OCI-LY1 (cell line): ENCODE data around the gene TCEAL7.

Experiments used
- H2AFZ ChIP-seq: fragments of 200-600 bp; sonication (generic), shearing (Covaris generic); 2 replicates; pipeline ENCODE4 v1.6.0; 2014; ENCODE audit warnings: antibody characterized with exemption, mild to moderate bottlenecking, low read length
- H3F3A ChIP-seq: fragments of 200-600 bp; sonication (generic), shearing (Covaris generic); 2 replicates; pipeline ENCODE4 v1.6.0; 2014; ENCODE audit warnings: mild to moderate bottlenecking, antibody characterized with exemption, low read length, moderate library complexity; ENCODE audit not compliant: insufficient read depth
- H3K27ac ChIP-seq: fragments of 200-600 bp; sonication (generic); 2 replicates; pipeline ENCODE4 v1.5.1; 2014; ENCODE audit warnings: low read length, mixed run types, mild to moderate bottlenecking, low read depth; ENCODE audit not compliant: poor library complexity, severe bottlenecking
- H3K27me3 ChIP-seq: fragments of 200-600 bp; sonication (generic); 2 replicates; pipeline ENCODE4 v1.6.0; 2014; ENCODE audit warnings: antibody characterized with exemption, mild to moderate bottlenecking, low read length, moderate library complexity; ENCODE audit not compliant: insufficient read depth
- H3K36me3 ChIP-seq: fragments of 200-600 bp; sonication (generic); 2 replicates; pipeline ENCODE4 v1.6.1; 2014; ENCODE audit warnings: mild to moderate bottlenecking, antibody characterized with exemption, low read length, moderate library complexity, mixed read lengths; ENCODE audit not compliant: insufficient read depth
- H3K4me1 ChIP-seq: fragments of 200-600 bp; sonication (generic); 2 replicates; pipeline ENCODE4 v1.5.1; 2014; ENCODE audit warnings: mild to moderate bottlenecking, low read length, moderate library complexity; ENCODE audit not compliant: insufficient read depth, severe bottlenecking
- H3K4me2 ChIP-seq: fragments of 200-600 bp; sonication (generic), shearing (Covaris generic); 2 replicates; pipeline ENCODE4 v1.6.1; 2014; ENCODE audit warnings: low read length
- H3K4me3 ChIP-seq: fragments of 200-600 bp; sonication (generic); 2 replicates; pipeline ENCODE4 v1.5.1; 2014; ENCODE audit warnings: low read length, low read depth, mild to moderate bottlenecking, mixed read lengths; ENCODE audit not compliant: poor library complexity, severe bottlenecking
- H3K79me2 ChIP-seq: fragments of 200-600 bp; shearing (Covaris generic); 2 replicates; pipeline ENCODE4 v1.6.1; 2016; ENCODE audit warnings: mixed run types, low read length, mixed read lengths; ENCODE audit not compliant: insufficient read depth
- H3K9ac ChIP-seq: fragments of 200-600 bp; sonication (generic), shearing (Covaris generic); 2 replicates; pipeline ENCODE4 v1.6.1; 2014; ENCODE audit warnings: mild to moderate bottlenecking, low read length, mixed read lengths
- H3K9me2 ChIP-seq: fragments of 200-600 bp; sonication (generic), shearing (Covaris generic); 2 replicates; pipeline ENCODE4 v1.6.1; 2014; ENCODE audit warnings: low read depth, mild to moderate bottlenecking, low read length, mixed read lengths
- H3K9me3 ChIP-seq: fragments of 200-600 bp; shearing (Covaris generic); 2 replicates; pipeline ENCODE4 v1.6.1; 2014; ENCODE audit warnings: low read length, mixed read lengths
- H4K20me1 ChIP-seq: fragments of 200-600 bp; sonication (generic), shearing (Covaris generic); 2 replicates; pipeline ENCODE4 v1.6.0; 2016; ENCODE audit warnings: mild to moderate bottlenecking, low read length; ENCODE audit not compliant: insufficient read depth
- CTCF ChIP-seq: fragments of 200-600 bp; sonication (generic), shearing (Covaris generic); IDR thresholded peaks from 2 replicates; pipeline ENCODE4 v1.5.1; 2017; ENCODE audit warnings: mild to moderate bottlenecking, antibody characterized with exemption, low read length, moderate library complexity, mixed read lengths
- EZH2 ChIP-seq: fragments of 200-600 bp; sonication (generic), shearing (Covaris generic); IDR thresholded peaks from 2 replicates; pipeline ENCODE4 v1.8.0; 2017; ENCODE audit warnings: borderline replicate concordance, mixed run types, mild to moderate bottlenecking, antibody characterized with exemption, low read length, moderate library complexity, mixed read lengths

TCEAL7 gene

GRCh38 chrX:103360916-103361315 lies 30.9 kb downstream of the TCEAL7 start:
- H3K9me3 ChIP-seq, result no peaks in the 10 kb centered on the region
- H3K27me3 ChIP-seq, result no peaks in the 10 kb centered on the region
- no peak overlapping the region for H3K4me3 ChIP-seq
- H3K27ac ChIP-seq, result no peak overlapping the region
- no peaks in the 10 kb centered on the region for H3K4me1 ChIP-seq
- H3K9ac ChIP-seq, result no peak overlapping the region
- H3K9me2 ChIP-seq, result no peaks in the 10 kb centered on the region
- no peaks in the 10 kb centered on the region for H3K36me3 ChIP-seq
- no peak overlapping the region for H3K4me2 ChIP-seq
- no peaks in the 10 kb centered on the region for H4K20me1 ChIP-seq
- TF ChIP-seq EZH2 (no peak), CTCF (no peak)
- no peaks in the 10 kb centered on the region for H3K79me2 ChIP-seq
- no peaks in the 10 kb centered on the region for H3F3A ChIP-seq
- no peak overlapping the region for H2AFZ ChIP-seq

GRCh38 chrX:103361798-103362197 lies 31.8 kb downstream of the TCEAL7 start:
- Histone ChIP-seq H3K27ac (no peak overlapping the region), H4K20me1 (no peaks in the 10 kb centered on the region), H3K9me3 (no peaks in the 10 kb centered on the region), H3K9me2 (no peaks in the 10 kb centered on the region), H3K36me3 (no peaks in the 10 kb centered on the region), H3K27me3 (no peaks in the 10 kb centered on the region), H3K4me2 (no peak overlapping the region), H3K4me3 (no peak overlapping the region), H2AFZ (no peak overlapping the region), H3K4me1 (no peaks in the 10 kb centered on the region), H3K9ac (no peak overlapping the region), H3K79me2 (no peaks in the 10 kb centered on the region), H3F3A (no peaks in the 10 kb centered on the region)
- no peak for TF ChIP-seq CTCF
- no peak for TF ChIP-seq EZH2

GRCh38 chrX:103362474-103362873 lies 32.4 kb downstream of the TCEAL7 start:
- H3K36me3 ChIP-seq, result no peaks in the 10 kb centered on the region
- no peak overlapping the region for H3K9ac ChIP-seq
- no peaks in the 10 kb centered on the region for H4K20me1 ChIP-seq
- no peak for TF ChIP-seq EZH2
- no peak for TF ChIP-seq CTCF
- H3K9me2 ChIP-seq, result no peaks in the 10 kb centered on the region
- H3K27me3 ChIP-seq, result no peaks in the 10 kb centered on the region
- H3K9me3 ChIP-seq, result no peaks in the 10 kb centered on the region
- no peak overlapping the region for H3K4me2 ChIP-seq
- H3K4me3 ChIP-seq, result no peak overlapping the region
- H3K79me2 ChIP-seq, result no peaks in the 10 kb centered on the region
- no peaks in the 10 kb centered on the region for H3F3A ChIP-seq
- H3K27ac ChIP-seq, result no peak overlapping the region
- H3K4me1 ChIP-seq, result no peaks in the 10 kb centered on the region
- no peak overlapping the region for H2AFZ ChIP-seq
